Activated CD4-positive, alpha-beta T cell treated with anti-CD3 and anti-CD28 coated beads, Interleukin-2, amount 10 ng/mL, durations not matched to agents 24 days and 14 days (primary cell): Measurements from ENCODE around the gene CLDN4. TPM values are rescaled to one million over a fixed set of nuclear protein-coding genes. Genes with fewer than 3 reads are reported as not detected.

ENCODE experiments used
- DNase-seq: peaks from one replicate; pipeline ENCODE4 v3.0.0; 2022
- H3K27ac Mint-ChIP-seq: one replicate; pipeline ENCODE4 v1.8.0; 2022; ENCODE audit warnings: mild to moderate bottlenecking, mixed read lengths
- H3K27me3 Mint-ChIP-seq: one replicate; pipeline ENCODE4 v1.8.0; 2022; ENCODE audit warnings: mixed read lengths
- H3K36me3 Mint-ChIP-seq: one replicate; pipeline ENCODE4 v1.8.0; 2022; ENCODE audit warnings: low read depth, mild to moderate bottlenecking, mixed read lengths
- H3K4me1 Mint-ChIP-seq: one replicate; pipeline ENCODE4 v1.8.0; 2021; ENCODE audit warnings: mixed read lengths
- H3K4me3 Mint-ChIP-seq: one replicate; pipeline ENCODE4 v1.8.0; 2022; ENCODE audit warnings: mild to moderate bottlenecking, moderate library complexity, mixed read lengths
- H3K9me3 Mint-ChIP-seq: one replicate; pipeline ENCODE4 v1.8.0; 2021; ENCODE audit warnings: mixed read lengths
- intact Hi-C: fragments of 100-400 bp; cut with micrococcal nuclease; formaldehyde crosslinking; loops from one replicate; pipeline ENCODE4 v1.15.1; 2023
- total RNA-seq: library from RNA; stranded (reverse); gene quantifications from 2 replicates; pipeline ENCODE4 v1.2.3, GENCODE V29; 2022

The CLDN4 gene
- total RNA-seq, 1 donor from 2014 or later: not detected

DNA sequence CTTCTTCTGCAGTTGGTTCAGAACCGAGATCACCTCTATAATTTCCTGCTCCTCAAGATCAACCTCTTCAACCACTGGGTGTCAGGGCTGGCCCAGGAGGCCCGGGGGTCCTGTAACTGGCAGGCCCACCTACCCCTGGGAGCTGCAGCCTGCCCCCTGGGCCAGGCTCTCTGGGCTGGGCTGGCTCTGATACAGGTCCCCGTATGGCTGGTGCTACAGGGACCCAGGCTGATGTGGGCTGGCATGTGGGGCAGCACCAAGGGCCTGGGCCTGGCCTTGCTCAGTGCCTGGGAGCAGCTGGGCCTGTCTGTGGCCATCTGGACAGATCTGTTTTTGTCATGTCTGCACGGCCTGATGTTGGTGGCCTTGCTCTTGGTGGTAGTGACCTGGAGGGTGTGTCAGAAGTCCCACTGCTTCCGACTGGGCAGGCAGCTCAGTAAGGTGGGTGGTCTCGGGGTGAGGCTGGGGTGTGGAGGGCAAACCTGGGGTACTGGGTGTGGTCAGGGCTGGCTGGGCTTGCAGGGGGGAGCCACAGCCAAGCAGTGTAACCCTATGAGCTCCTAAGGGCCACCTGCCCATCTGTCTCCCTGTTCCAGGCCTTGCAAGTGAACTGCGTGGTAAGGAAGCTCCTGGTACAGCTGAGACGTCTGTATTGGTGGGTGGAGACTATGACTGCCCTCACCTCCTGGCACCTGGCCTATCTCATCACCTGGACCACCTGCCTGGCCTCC lies 34.4 kb downstream of the CLDN4 start:
- H3K4me3 Mint-ChIP-seq: no peak overlapping the region
- no peak for DNase-seq
- no peaks in the 10 kb centered on the region for H3K4me1 Mint-ChIP-seq
- intact Hi-C loops: no loop called here
- no peak overlapping the region for H3K27ac Mint-ChIP-seq
- H3K9me3 Mint-ChIP-seq: no peaks in the 10 kb centered on the region
- H3K36me3 Mint-ChIP-seq: no peaks in the 10 kb centered on the region
- no peaks in the 10 kb centered on the region for H3K27me3 Mint-ChIP-seq

DNA sequence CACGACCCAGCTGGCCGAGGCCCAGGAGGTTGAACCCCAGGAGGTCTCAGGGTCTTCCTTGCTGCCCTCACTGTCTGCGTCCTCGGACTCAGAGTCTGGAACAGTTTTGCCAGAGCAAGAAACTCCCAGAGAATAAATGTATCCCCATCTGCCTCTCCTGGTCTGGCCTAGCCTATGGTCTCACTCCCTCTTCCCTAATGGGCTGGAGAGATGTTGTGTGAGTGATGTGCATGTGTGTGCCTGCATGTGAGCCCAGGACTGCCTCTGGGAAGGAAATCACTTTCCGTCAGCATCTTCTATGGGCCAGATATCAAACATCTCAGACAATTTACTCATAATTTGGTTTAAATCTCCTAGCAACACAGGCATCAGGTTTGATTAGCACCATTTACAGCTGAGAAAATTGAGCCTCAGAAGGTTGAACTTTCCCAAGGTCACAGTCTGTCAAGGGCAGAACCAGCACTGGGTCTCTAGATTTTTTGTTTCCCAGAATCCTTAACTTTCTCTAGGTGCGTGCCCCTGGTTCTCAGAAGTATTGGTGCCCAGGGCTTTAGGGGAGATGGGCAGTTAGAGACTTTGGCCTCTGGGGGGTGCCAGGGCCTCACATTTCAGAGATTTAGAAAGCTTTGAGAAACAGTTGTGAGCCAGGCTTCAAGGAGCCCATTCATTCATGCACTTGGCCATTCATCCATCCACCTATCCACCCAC lies 35.1 kb downstream of the CLDN4 start:
- intact Hi-C loops: no loop called here
- H3K4me3 Mint-ChIP-seq: no peak overlapping the region
- no peak for DNase-seq
- H3K36me3 Mint-ChIP-seq: no peaks in the 10 kb centered on the region
- no peaks in the 10 kb centered on the region for H3K9me3 Mint-ChIP-seq
- no peaks in the 10 kb centered on the region for H3K27me3 Mint-ChIP-seq
- H3K4me1 Mint-ChIP-seq: no peaks in the 10 kb centered on the region
- no peak overlapping the region for H3K27ac Mint-ChIP-seq

DNA sequence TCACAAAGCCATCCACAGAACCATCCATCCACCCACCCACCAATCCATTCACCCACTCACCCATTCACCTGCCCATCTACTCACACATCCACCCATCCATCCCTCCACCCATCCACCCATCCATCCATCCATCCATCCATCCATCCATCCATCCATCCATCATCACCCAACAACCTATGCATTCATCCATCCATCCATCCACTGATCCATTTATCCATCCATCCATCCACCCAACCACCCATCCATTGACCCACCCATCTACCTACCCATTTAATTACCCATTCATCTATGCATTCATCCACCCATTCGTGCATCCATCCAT lies 35.6 kb downstream of the CLDN4 start:
- Mint-ChIP-seq H3K27me3 (no peaks in the 10 kb centered on the region), H3K4me3 (no peak overlapping the region), H3K36me3 (no peaks in the 10 kb centered on the region), H3K9me3 (no peaks in the 10 kb centered on the region), H3K27ac (peak overlapping the region; percentile 26), H3K4me1 (no peaks in the 10 kb centered on the region)
- no peak for DNase-seq
- intact Hi-C loops: no loop called here

DNA sequence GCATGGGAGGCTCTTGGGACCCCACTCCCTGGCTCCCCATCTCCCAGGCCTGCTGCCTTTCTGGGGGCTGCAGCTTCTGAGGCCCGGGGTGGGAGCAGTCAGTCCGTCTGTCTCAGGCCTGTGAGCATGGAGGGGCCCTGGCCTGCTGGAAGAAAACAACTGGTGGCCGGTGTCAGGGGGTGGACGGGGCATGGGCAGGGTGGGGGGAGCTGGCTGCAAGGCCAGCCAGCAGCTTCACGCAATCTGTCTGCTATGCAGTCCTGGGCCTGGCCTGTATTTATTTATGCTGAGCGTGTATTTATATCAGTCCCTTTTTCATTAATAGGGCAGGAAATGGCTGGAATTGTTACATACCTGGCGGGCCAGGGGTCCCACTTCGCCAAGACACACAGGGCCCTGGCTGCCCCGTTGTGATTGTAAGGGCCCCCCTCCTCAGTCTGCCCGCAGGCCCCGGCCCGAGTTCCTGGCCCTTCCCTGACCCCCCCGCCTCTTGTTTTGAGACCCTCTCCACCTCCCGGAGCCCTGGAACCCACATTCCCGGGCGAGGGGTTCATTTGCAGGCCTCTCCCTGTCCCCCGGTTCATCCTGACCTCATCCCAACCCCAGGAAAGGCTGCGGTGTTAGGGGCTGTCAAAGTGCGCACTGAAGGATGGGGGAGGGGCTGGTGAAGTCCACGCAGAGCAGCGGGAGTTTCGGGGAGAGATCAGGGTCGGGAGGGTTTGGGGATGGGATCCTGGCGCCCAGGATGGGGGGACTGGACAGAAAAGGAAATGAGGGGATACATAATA lies 38.4 kb downstream of the CLDN4 start:
- no peaks in the 10 kb centered on the region for H3K27me3 Mint-ChIP-seq
- no peaks in the 10 kb centered on the region for H3K4me1 Mint-ChIP-seq
- no peaks in the 10 kb centered on the region for H3K9me3 Mint-ChIP-seq
- H3K36me3 Mint-ChIP-seq: no peaks in the 10 kb centered on the region
- H3K27ac Mint-ChIP-seq: no peak overlapping the region
- H3K4me3 Mint-ChIP-seq: no peak overlapping the region
- intact Hi-C loops: no loop called here
- no peak for DNase-seq

DNA sequence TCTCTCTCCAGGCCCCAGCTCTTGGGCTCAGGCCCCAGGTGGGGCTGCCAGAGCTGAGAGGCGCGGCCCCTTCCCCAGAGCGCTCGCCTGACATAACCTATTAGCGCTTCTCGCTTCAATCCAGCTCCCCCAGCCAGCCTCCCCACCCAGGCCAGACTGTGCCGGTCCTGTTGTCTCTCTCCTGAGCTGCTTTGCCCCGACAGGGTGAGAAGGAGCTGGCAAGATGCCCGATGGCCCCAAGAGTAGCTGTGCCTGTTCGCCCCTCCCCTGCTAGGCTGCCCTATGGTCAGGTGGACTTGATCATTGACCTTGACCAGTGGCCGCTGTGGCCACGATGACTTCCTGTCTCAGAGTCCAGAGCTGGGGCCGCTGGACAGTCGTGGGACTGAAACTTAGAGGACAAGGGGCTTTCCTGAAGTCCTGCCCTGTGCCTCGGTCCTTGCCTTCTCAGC lies 39.3 kb downstream of the CLDN4 start:
- no peaks in the 10 kb centered on the region for H3K36me3 Mint-ChIP-seq
- H3K27ac Mint-ChIP-seq: no peak overlapping the region
- intact Hi-C loops: no loop called here
- no peaks in the 10 kb centered on the region for H3K4me1 Mint-ChIP-seq
- H3K4me3 Mint-ChIP-seq: no peak overlapping the region
- no peaks in the 10 kb centered on the region for H3K27me3 Mint-ChIP-seq
- no peaks in the 10 kb centered on the region for H3K9me3 Mint-ChIP-seq
- no peak for DNase-seq

DNA sequence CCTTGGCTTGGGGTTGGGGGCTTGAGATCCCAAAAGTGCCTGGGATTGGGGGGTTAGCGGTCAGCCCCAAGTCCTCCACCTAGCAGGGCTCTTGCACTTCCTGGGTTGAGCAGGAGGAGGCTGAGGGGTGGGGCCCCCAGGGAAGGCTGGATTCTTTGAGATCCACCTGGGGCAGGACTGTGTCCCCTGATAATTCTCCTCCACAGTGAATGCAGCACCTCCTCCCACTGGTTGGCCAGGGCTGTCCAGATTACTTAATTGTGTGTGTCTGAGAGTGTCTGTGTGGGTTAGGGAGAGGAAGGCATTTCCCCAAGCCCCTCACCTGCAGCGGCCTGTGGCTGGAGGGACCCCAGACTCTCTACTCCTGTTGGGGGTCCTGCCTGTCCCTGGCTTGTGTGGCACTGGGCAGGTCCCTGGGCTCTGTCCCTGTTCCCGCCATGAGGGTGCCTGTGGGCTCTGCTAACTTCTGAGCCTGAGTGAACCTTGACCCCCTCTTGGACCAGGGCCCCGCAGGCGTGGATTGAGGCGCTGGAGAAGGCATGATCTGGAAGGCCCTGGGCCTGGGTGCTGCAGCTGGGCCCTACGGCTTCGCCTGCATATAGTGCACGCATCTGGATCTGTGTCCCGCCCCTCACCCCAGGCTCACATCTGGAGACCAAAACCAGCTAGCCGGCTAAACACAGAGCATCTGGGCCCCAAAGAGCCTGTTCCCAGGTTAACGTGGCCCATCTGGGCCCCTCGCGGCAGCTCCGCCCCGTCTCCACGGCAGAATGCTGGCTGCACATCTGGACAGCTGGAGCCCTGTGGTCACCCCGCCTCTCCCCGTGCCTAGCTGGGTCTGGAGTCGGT lies 40.6 kb downstream of the CLDN4 start:
- H3K36me3 Mint-ChIP-seq: no peaks in the 10 kb centered on the region

DNA sequence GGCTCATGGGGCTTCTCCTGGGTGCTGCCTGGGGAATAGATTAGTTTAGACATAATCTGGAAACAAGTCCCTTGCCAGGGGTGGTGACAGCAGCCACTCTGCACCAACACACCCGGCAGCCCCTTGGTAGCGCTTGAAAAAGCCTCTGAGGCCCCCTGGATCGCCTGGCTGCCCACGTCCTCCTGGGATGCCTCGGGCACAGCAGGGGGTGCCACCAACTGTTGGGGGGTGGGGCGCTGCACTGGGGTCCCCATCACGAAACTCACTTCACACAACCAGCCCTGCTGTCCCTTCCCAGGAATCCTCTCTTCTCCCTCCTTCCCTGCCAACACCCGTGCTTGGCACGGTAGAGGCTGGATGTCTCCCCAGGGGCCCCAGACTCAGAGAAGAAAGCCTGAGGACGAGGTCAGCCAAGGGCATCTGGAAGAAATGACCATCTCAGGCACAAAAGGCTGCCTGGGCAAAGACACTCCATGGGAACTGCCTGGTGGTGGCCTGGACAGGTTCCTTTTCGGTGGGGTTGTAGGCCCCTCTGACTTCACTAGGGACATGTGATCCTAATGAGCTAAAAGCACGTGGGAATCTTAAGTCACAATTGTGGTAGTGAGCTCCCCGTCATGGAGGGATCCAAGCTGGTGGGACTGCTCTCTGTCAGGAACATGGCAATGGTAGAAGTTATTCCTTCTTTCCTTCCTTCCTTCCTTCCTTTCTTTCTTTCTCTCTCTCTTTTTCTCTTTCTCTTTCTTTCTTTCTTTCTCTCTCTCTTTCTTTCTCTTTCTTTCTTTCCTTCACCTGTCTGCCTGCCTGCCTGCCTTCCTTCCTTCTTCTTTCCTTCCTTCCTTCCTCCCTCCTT lies 41.5 kb downstream of the CLDN4 start:
- Mint-ChIP-seq H3K4me3 (no peak overlapping the region), H3K9me3 (no peaks in the 10 kb centered on the region), H3K4me1 (no peaks in the 10 kb centered on the region), H3K36me3 (no peaks in the 10 kb centered on the region), H3K27me3 (no peaks in the 10 kb centered on the region), H3K27ac (no peak overlapping the region)
- no peak for DNase-seq
- intact Hi-C loops: no loop called here

More for the DNA sequence above, 40.6 kb downstream of the CLDN4 start:
- H3K4me1 Mint-ChIP-seq: no peaks in the 10 kb centered on the region
- no peak overlapping the region for H3K4me3 Mint-ChIP-seq
- no peaks in the 10 kb centered on the region for H3K27me3 Mint-ChIP-seq
- intact Hi-C loops: no loop called here
- DNase-seq: no peak
- no peaks in the 10 kb centered on the region for H3K9me3 Mint-ChIP-seq
- H3K27ac Mint-ChIP-seq: no peak overlapping the region

DNA sequence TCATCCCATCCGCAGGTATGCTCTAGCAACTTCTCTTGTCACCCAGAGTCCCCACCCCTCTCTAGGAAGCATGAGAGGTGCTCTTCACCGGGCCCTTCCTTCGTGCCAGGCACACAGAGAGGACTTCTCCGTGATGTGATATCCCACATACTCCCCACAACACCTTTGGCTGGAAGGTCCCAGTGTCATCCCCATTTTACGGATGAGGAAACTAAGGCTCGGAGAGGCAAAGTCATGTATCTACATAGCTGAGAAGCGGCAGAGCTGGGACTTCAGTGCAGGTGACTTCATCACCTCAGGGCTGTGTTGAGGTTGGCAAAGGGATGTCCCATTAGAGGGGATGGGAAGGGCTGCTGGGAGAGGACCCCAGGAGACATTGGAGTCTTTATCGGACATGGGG lies 45.6 kb downstream of the CLDN4 start:
- Mint-ChIP-seq H3K4me3 (no peak overlapping the region), H3K27ac (no peak overlapping the region), H3K9me3 (no peaks in the 10 kb centered on the region), H3K4me1 (no peaks in the 10 kb centered on the region), H3K27me3 (no peaks in the 10 kb centered on the region), H3K36me3 (no peaks in the 10 kb centered on the region)
- no peak for DNase-seq
- intact Hi-C loops: no loop called here

DNA sequence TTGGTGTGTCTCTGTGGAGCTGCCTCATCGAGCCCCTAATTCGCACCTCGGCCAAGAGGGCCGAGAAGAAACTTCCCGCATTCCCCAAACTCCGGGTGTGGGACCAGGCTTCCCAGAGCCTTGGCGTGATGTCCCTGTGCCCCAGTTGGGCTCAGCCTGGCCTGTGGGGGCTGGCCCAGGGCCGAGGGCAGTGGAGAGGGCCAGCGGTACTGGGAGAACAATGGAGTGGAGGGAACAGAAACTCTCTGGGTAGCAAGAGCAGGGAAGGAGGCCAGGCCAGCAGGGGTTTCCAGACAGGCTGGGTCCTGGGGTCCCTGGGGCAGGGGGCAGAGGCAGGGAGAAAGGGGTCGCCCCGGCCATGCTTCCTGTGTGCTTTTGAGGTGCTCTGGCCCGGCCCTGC lies 46.2 kb downstream of the CLDN4 start:
- Mint-ChIP-seq H3K4me3 (no peak overlapping the region), H3K9me3 (no peaks in the 10 kb centered on the region), H3K4me1 (no peaks in the 10 kb centered on the region), H3K27me3 (no peaks in the 10 kb centered on the region), H3K36me3 (no peaks in the 10 kb centered on the region), H3K27ac (no peak overlapping the region)
- intact Hi-C loops: no loop called here
- no peak for DNase-seq

DNA sequence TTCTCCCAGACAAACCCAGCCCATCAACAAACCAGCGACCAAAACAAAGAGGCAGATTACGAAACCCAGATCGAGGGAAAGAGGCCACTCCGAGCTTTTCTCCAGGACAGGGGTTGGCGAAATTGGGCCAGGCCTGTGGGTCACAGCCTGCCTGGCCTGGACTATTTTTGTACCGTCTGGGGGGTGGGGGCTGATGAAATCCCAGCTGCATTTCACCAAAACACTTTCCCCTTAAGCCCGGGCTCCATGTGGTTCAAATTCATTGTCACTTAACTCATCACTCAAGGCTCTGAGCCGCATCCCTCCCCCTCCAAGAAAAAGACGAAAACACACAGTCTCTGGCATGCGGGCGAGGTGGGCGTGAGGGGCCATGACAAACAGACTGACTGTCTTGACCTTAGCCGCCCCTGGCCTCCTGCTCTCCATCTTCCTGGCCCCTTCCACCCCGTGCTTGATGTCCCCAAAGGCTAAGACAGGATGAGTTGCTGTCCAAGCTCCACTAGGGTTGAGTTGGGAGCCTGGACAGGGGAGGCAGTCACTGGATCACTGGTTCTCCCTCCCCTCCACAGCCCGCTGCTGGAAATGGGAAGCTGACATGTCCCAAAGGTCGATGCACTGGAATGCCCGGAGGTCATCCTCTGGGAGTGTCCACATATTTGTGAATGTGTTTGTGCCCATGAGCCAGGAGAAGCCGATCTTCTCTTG lies 49.3 kb downstream of the CLDN4 start:
- no peaks in the 10 kb centered on the region for H3K4me1 Mint-ChIP-seq
- intact Hi-C loops: no loop called here
- H3K36me3 Mint-ChIP-seq: no peaks in the 10 kb centered on the region

DNA sequence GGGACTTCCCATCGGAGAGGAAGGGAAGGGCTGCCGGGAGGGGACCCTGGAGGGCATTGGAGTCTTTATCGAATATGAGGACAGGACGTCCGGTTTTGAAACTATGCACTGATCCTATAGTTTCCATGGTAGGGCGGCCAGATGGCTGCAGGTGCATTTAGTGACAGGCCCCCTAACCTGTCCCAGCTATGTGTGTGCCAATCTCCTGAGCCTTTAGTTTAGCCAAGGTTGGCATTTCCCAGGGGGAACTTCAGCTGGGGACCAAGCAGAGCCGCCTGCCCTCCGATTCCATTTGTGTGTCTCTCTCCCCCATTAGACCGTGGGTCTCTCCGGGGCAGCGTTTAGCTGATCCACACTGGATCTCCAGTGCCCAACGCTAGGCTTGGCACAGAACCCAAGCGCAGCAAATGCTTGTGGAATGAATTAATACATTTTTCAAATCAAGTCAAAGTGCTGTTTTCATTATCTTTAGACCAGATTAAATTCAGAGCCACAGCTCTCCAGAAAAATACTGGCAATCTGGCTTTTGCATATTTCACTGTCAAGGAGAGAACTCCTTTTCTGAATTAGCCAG lies 50.0 kb downstream of the CLDN4 start:
- Mint-ChIP-seq H3K4me3 (no peak overlapping the region), H3K27me3 (no peaks in the 10 kb centered on the region), H3K9me3 (no peaks in the 10 kb centered on the region), H3K27ac (no peak overlapping the region), H3K4me1 (no peaks in the 10 kb centered on the region), H3K36me3 (no peaks in the 10 kb centered on the region)
- intact Hi-C loops: no loop called here
- no peak for DNase-seq

More for the DNA sequence above, 49.3 kb downstream of the CLDN4 start:
- H3K27me3 Mint-ChIP-seq: no peaks in the 10 kb centered on the region
- no peaks in the 10 kb centered on the region for H3K9me3 Mint-ChIP-seq
- no peak overlapping the region for H3K4me3 Mint-ChIP-seq
- DNase-seq: no peak
- no peak overlapping the region for H3K27ac Mint-ChIP-seq

DNA sequence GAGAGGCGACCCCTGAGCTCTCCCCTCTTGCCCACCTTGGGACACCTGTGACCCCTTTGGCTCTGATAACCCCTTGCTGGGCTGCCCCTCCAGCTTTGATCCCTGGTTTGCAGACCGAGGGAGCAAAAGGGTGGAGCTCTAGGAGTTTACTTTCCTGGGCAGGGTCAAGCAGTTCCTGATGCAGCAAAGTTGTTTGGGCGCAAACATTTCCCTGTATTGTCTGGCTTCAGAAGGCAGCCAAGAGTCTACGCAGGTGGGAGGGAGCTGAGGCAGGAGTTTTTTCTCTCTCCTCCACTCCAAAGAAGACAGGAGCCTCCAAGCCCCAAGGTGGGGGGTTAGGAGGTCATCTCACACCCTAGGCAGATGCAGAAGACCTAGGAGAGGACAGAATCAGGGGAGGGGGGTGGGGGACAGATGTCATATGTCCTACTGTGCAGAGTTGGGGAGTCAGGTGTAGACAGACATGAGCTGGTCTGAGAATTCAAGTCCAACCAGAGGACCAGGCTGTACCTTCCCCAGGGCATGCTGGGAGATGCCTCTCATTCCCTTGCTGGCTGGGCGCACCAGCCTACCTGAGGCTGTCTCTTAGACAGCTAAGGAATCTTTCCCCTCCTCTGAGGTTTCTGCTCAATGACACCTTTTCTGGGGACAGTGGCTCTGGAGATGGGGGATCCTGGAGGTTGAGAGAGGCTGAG lies 50.7 kb downstream of the CLDN4 start:
- H3K9me3 Mint-ChIP-seq: no peaks in the 10 kb centered on the region
- no peaks in the 10 kb centered on the region for H3K36me3 Mint-ChIP-seq
- DNase-seq: no peak
- intact Hi-C loops: no loop called here
- no peak overlapping the region for H3K27ac Mint-ChIP-seq
- no peak overlapping the region for H3K4me3 Mint-ChIP-seq
- peaks cover 4% of the 10 kb centered on the region for H3K27me3 Mint-ChIP-seq
- H3K4me1 Mint-ChIP-seq: no peaks in the 10 kb centered on the region
